ENCODE measurements around the gene POLR2I. TPM values are rescaled to one million over a fixed set of nuclear protein-coding genes. Genes with fewer than 3 reads are reported as not detected.

Gene POLR2I
- polyA plus RNA-seq, 1 of the 3 experiments (the other 2 are of a cell fraction): 140 TPM

DNA sequence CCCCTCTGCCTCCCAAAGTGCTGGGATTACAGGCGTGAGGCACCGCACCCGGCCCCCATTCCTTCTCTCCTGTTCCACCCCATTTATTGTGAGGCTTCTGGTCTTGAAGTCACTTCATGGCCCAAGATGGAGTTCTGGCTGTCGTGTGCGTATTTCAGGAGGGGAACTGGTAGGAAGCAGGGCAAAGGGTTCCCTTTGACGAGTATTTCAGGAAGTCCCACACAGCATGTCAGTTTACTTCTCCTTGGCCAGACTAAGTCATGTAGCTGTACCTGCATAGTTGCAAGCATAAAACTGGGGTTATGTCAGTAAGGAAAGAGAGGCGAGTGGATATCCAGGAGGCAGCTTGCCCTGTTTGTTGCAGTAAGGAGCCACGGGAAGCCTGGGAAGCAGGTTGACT, 49.8 kb downstream of the POLR2I start:
- H3K4me3 ChIP-seq (ENCODE audit: low read depth in 2 of 2, low read length in 1 of 2): no peak overlapping the region
- TF ChIP-seq FOXJ3 (CRISPR knock-in tag; IDR thresholded peaks at IDR 0.05) (no peak), MEF2A (IDR thresholded peaks at IDR 0.05; ENCODE audit: borderline replicate concordance, low read depth) (no peak), FOXM1 (IDR thresholded peaks at IDR 0.05; ENCODE audit: low read depth) (no peak), SIN3A (IDR thresholded peaks at IDR 0.05; ENCODE audit: borderline replicate concordance, low read depth, low read length) (no peak), TAF1 (IDR thresholded peaks at IDR 0.05; ENCODE audit: borderline replicate concordance, low read depth, low read length) (no peak), NRF1 (IDR thresholded peaks at IDR 0.05; ENCODE audit: low read depth, low read length) (no peak), YY1 (IDR thresholded peaks at IDR 0.05; ENCODE audit: low read depth) (no peak), CHD2 (IDR thresholded peaks at IDR 0.05; ENCODE audit: low read length, partially characterized antibody) (no peak), RAD21 (IDR thresholded peaks at IDR 0.05; ENCODE audit: low read length) (no peak), MXI1 (IDR thresholded peaks at IDR 0.05; ENCODE audit: low read depth, low read length) (no peak), FOSL2 (IDR thresholded peaks at IDR 0.05; ENCODE audit: borderline replicate concordance, low read depth) (no peak), RXRA (IDR thresholded peaks at IDR 0.05; ENCODE audit: borderline replicate concordance, low read depth) (no peak)
- TF ChIP-seq, protein P1, sequence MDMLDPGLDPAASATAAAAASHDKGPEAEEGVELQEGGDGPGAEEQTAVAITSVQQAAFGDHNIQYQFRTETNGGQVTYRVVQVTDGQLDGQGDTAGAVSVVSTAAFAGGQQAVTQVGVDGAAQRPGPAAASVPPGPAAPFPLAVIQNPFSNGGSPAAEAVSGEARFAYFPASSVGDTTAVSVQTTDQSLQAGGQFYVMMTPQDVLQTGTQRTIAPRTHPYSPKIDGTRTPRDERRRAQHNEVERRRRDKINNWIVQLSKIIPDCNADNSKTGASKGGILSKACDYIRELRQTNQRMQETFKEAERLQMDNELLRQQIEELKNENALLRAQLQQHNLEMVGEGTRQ (IDR thresholded peaks at IDR 0.05; ENCODE audit: borderline replicate concordance, low read depth, low read length): no peak
- TF ChIP-seq, protein P2, sequence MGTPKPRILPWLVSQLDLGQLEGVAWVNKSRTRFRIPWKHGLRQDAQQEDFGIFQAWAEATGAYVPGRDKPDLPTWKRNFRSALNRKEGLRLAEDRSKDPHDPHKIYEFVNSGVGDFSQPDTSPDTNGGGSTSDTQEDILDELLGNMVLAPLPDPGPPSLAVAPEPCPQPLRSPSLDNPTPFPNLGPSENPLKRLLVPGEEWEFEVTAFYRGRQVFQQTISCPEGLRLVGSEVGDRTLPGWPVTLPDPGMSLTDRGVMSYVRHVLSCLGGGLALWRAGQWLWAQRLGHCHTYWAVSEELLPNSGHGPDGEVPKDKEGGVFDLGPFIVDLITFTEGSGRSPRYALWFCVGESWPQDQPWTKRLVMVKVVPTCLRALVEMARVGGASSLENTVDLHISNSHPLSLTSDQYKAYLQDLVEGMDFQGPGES (IDR thresholded peaks at IDR 0.05; ENCODE audit: low read depth, low read length): no peak
- TF ChIP-seq, protein P3, sequence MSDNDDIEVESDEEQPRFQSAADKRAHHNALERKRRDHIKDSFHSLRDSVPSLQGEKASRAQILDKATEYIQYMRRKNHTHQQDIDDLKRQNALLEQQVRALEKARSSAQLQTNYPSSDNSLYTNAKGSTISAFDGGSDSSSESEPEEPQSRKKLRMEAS (IDR thresholded peaks at IDR 0.05; ENCODE audit: low read depth): no peak
- TF ChIP-seq, protein P4, sequence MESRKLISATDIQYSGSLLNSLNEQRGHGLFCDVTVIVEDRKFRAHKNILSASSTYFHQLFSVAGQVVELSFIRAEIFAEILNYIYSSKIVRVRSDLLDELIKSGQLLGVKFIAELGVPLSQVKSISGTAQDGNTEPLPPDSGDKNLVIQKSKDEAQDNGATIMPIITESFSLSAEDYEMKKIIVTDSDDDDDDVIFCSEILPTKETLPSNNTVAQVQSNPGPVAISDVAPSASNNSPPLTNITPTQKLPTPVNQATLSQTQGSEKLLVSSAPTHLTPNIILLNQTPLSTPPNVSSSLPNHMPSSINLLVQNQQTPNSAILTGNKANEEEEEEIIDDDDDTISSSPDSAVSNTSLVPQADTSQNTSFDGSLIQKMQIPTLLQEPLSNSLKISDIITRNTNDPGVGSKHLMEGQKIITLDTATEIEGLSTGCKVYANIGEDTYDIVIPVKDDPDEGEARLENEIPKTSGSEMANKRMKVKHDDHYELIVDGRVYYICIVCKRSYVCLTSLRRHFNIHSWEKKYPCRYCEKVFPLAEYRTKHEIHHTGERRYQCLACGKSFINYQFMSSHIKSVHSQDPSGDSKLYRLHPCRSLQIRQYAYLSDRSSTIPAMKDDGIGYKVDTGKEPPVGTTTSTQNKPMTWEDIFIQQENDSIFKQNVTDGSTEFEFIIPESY (IDR thresholded peaks at IDR 0.05; ENCODE audit: borderline replicate concordance, low read depth): no peak
- no peaks in the 10 kb centered on the region; a peak in 1 of 4 replicates for H3K4me1 ChIP-seq (ENCODE audit: control insufficient read depth in 1 of 2, insufficient read depth in 2 of 2, low read depth in 1 of 2, low read length in 1 of 2)
- CTCF ChIA-PET: no interaction called here
- H4K20me1 ChIP-seq (ENCODE audit: insufficient read depth): no peaks in the 10 kb centered on the region
- H3K79me2 ChIP-seq (ENCODE audit: insufficient read depth): peaks cover 6% of the 10 kb centered on the region; the same call in 1 of the 2 replicates
- peaks cover 11 to 18% of the 10 kb centered on the region in 2 experiments for H3K36me3 ChIP-seq (replicated peaks in 1 of 2; ENCODE audit: control insufficient read depth in 1 of 2, insufficient read depth in 2 of 2, low read length in 1 of 2)
- WGBS (ENCODE audit: low lambda C conversion rate): 99% methylated on average over 8 of the region's 8 CpGs
- DNase-seq: no peak
- no peak overlapping the region for H3K4me2 ChIP-seq
- H3K9me2 ChIP-seq: no peaks in the 10 kb centered on the region
- POLR2A ChIA-PET: interaction anchor here (0.6 kb wide), 1 partner anchor 460 kb away, joined by 3 read pairs; no protein-coding TSS in a partner anchor
- H3K27ac ChIP-seq (ENCODE audit: low read depth in 2 of 2, low read length in 1 of 2): no peak overlapping the region
- H3K9me3 ChIP-seq: no peaks in the 10 kb centered on the region
- no peak overlapping the region for H3K9ac ChIP-seq
- H3K27me3 ChIP-seq (ENCODE audit: insufficient read depth): no peaks in the 10 kb centered on the region
- H3F3A ChIP-seq (replicated peaks; ENCODE audit: insufficient read depth): no peaks in the 10 kb centered on the region
- H2AFZ ChIP-seq (ENCODE audit: low read depth): no peak overlapping the region

Other genes with a start within 250 kb of the POLR2I start
- gene APLP1, start 246.3 kb downstream of the POLR2I start, polyA plus RNA-seq (2012; rRNA removed): 31.8 and 66.7 TPM in 2 replicates
- gene NFKBID, start 214.3 kb downstream of the POLR2I start, polyA plus RNA-seq (2012; rRNA removed): 5.5 and 11.4 TPM in 2 replicates
- gene HCST, start 212.3 kb downstream of the POLR2I start, polyA plus RNA-seq (2012; rRNA removed): 0.59 and 0.76 TPM in 2 replicates
- not detected in 2 replicates for gene TYROBP, start 206.6 kb downstream of the POLR2I start, polyA plus RNA-seq (2012; rRNA removed)
- gene LRFN3, start 178.5 kb downstream of the POLR2I start, polyA plus RNA-seq (2012; rRNA removed): 2.1 and 5.4 TPM in 2 replicates
- 22.5 and 25.3 TPM in 2 replicates for gene SDHAF1, start 119.7 kb downstream of the POLR2I start, polyA plus RNA-seq (2012; rRNA removed)
- 0.48 and 0.58 TPM in 2 replicates for gene SYNE4, start 106.1 kb downstream of the POLR2I start, polyA plus RNA-seq (2012; rRNA removed)
- 29.9 and 30.7 TPM in 2 replicates for gene ALKBH6, start 100.7 kb downstream of the POLR2I start, polyA plus RNA-seq (2012; rRNA removed)
- gene CLIP3, start 82.0 kb downstream of the POLR2I start, polyA plus RNA-seq (2012; rRNA removed): 7.1 and 13.1 TPM in 2 replicates
- gene THAP8, start 60.6 kb downstream of the POLR2I start, polyA plus RNA-seq (2012; rRNA removed): 6.2 and 6.3 TPM in 2 replicates
- gene WDR62, start 60.0 kb downstream of the POLR2I start, polyA plus RNA-seq (2012; rRNA removed): 5.0 and 5.3 TPM in 2 replicates
- gene OVOL3, start 3.7 kb downstream of the POLR2I start, polyA plus RNA-seq (2012; rRNA removed): 0.18 TPM in 1 of 2 replicates, not detected in the other
- 566 and 712 TPM in 2 replicates for gene TBCB, start 593 bp upstream of the POLR2I start, polyA plus RNA-seq (2012; rRNA removed)
- 999 and 1,027 TPM in 2 replicates for gene CAPNS1, start 25.2 kb upstream of the POLR2I start, polyA plus RNA-seq (2012; rRNA removed)
- not detected in 2 replicates for gene COX7A1, start 37.6 kb upstream of the POLR2I start, polyA plus RNA-seq (2012; rRNA removed)
- gene ZNF565, start 99.8 kb upstream of the POLR2I start, polyA plus RNA-seq (2012; rRNA removed): 1.5 and 1.9 TPM in 2 replicates
- gene ZNF146, start 100.2 kb upstream of the POLR2I start, polyA plus RNA-seq (2012; rRNA removed): 25.4 and 35.8 TPM in 2 replicates

Measured in SK-N-SH (cell line).